Effector memory CD4-positive, alpha-beta T cell (primary cell): ENCODE data around the gene ETHE1.
"Not testable (repeated sequence)": the region's sequence is repeated elsewhere in the genome, so short reads cannot be mapped to it uniquely, and the experiment has no call there.

Source experiments
- DNase-seq, 3 donors: peaks; one replicate each; pipeline ENCODE4 v3.0.0-alpha.2; 2020
- H3K27ac ChIP-seq: 2 replicates; pipeline ENCODE4 v1.7.0; 2013; ENCODE audit warnings: mild to moderate bottlenecking, low read length, moderate library complexity; ENCODE audit not compliant: insufficient read depth, poor library complexity, severe bottlenecking
- H3K27me3 ChIP-seq: replicated peaks from 2 replicates; pipeline ENCODE4 v1.7.0; 2013; ENCODE audit warnings: mild to moderate bottlenecking, low read length; ENCODE audit not compliant: insufficient read depth, control insufficient read depth, poor library complexity, severe bottlenecking
- H3K36me3 ChIP-seq: 2 replicates; pipeline ENCODE4 v1.7.0; 2013; ENCODE audit warnings: mild to moderate bottlenecking, low read length, moderate library complexity; ENCODE audit not compliant: control insufficient read depth, insufficient read depth
- H3K4me1 ChIP-seq: 2 replicates; pipeline ENCODE4 v1.7.0; 2013; ENCODE audit warnings: low read length, mild to moderate bottlenecking; ENCODE audit not compliant: control insufficient read depth, insufficient read depth, poor library complexity, severe bottlenecking
- H3K4me3 ChIP-seq: 2 replicates; pipeline ENCODE4 v1.7.0; 2013; ENCODE audit warnings: low read length, low read depth, mild to moderate bottlenecking; ENCODE audit not compliant: insufficient read depth, poor library complexity, severe bottlenecking
- H3K9me3 ChIP-seq: 2 replicates; pipeline ENCODE4 v1.7.0; 2013; ENCODE audit warnings: mild to moderate bottlenecking, low read length, moderate library complexity; ENCODE audit not compliant: control insufficient read depth

Gene ETHE1

GRCh38 chr19:43551399-43552197, 24.6 kb upstream of the ETHE1 start:
- Histone ChIP-seq H3K36me3 (peaks cover 52% of the 10 kb centered on the region), H3K27me3 (no peaks in the 10 kb centered on the region), H3K9me3 (no peaks in the 10 kb centered on the region), H3K4me3 (no peak overlapping the region), H3K27ac (no peak overlapping the region), H3K4me1 (no peaks in the 10 kb centered on the region)
- DNase-seq: no peak

DNA sequence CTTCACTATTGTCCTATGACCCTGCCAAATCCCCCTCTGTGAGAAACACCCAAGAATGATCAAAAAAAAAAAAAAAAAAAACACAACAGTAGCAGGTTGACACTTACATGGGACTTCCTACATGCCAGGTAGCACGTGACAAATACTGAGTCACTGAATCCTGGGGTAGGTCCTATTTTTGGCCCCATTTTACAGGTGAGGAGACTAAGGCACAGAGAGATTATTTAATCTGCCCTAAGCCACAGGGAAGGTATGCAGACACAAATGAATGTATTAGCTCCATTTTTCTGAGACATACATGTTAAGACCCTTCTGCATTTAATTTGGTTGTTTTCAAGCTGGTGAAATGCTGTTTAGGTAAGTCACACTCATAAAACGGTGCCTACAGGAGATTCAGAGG, 21.7 kb upstream of the ETHE1 start:
- Histone ChIP-seq H3K4me1 (no peaks in the 10 kb centered on the region), H3K27me3 (no peaks in the 10 kb centered on the region), H3K27ac (no peak overlapping the region), H3K4me3 (no peak overlapping the region), H3K9me3 (no peaks in the 10 kb centered on the region), H3K36me3 (peaks cover 55% of the 10 kb centered on the region)
- no peak for DNase-seq

DNA sequence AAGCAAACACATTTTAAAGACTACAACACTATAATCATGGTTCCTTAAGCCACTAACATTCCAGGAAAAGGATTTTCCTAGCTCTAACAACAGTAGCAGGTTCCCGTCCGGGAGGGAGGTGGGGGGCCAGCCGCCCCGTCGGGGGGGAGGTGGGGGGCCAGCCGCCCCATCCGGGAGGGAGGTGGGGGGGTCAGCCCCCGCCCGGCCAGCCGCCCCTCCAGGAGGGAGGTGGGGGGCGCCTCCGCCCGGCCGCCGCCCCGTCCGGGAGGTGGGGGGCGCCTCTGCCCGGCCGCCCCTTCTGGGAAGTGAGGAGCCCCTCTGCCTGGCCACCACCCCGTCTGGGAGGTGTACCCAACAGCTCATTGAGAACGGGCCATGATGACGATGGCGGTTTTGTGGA, 20.9 kb upstream of the ETHE1 start:
- not testable (repeated sequence) for H3K4me3 ChIP-seq, H3K4me1 ChIP-seq, DNase-seq, H3K27me3 ChIP-seq, H3K9me3 ChIP-seq, H3K27ac ChIP-seq
- peaks cover 55% of the 10 kb centered on the region for H3K36me3 ChIP-seq

- H3K4me1 ChIP-seq: no peaks in the 10 kb centered on the region
- H3K27me3 ChIP-seq: no peaks in the 10 kb centered on the region
- DNase-seq: no peak
- H3K27ac ChIP-seq: no peak overlapping the region
- no peak overlapping the region for H3K4me3 ChIP-seq
- no peaks in the 10 kb centered on the region for H3K9me3 ChIP-seq
- peaks cover 55% of the 10 kb centered on the region for H3K36me3 ChIP-seq
Observed at GRCh38 chr19:43546581-43546980, 19.6 kb upstream of the ETHE1 start.

DNA sequence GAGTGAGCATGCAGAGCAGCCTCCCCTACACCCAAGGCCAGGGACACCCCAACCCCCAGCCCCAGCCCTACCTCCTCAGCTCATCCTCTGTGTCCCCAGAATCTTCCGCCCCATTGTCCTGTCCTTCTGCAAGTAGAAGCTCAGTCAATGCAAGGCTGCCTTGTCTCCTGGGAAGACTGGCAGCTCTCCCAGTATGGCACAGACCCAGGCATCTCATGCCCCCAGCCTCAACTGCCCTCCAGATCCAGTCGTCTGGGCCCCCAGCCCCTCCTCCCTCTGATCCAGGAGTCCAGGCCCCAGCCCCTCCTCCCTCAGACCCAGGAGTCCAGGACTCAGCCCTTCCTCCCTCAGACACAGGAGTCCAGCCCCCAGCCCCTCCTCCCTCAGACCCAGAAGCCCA, 19.0 kb upstream of the ETHE1 start:
- Histone ChIP-seq H3K27ac (no peak overlapping the region), H3K4me1 (no peaks in the 10 kb centered on the region), H3K9me3 (no peaks in the 10 kb centered on the region), H3K27me3 (no peaks in the 10 kb centered on the region), H3K4me3 (no peak overlapping the region), H3K36me3 (peaks cover 53% of the 10 kb centered on the region)
- no peak for DNase-seq

GRCh38 chr19:43545276-43545675, 18.3 kb upstream of the ETHE1 start:
- DNase-seq: no peak
- no peaks in the 10 kb centered on the region for H3K27me3 ChIP-seq
- peaks cover 53% of the 10 kb centered on the region for H3K36me3 ChIP-seq
- no peaks in the 10 kb centered on the region for H3K4me1 ChIP-seq
- H3K9me3 ChIP-seq: no peaks in the 10 kb centered on the region
- no peak overlapping the region for H3K27ac ChIP-seq
- H3K4me3 ChIP-seq: no peak overlapping the region

DNA sequence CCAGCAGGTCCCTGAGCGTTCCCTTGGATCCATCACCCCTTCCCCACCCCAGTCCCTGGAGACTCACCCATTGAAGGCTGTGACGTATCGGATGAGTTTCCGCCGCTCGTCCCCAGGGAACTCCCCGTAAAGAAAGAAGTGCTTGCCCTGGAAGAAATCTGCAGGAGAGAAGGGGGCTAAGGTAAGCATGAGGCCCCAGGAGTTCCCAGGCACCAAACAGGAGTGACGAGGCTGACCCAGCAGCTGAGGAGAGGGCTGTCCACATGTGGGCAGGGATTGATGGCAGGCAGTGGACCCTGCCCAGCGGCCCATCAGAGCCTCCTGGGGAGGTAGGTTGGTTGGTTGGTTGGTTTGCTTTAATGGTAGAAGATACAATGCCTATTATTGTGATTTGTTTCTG, 17.1 kb upstream of the ETHE1 start:
- no peaks in the 10 kb centered on the region for H3K4me1 ChIP-seq
- DNase-seq: no peak
- no peak overlapping the region for H3K27ac ChIP-seq
- peaks cover 52% of the 10 kb centered on the region for H3K36me3 ChIP-seq
- H3K4me3 ChIP-seq: no peak overlapping the region
- H3K9me3 ChIP-seq: no peaks in the 10 kb centered on the region
- H3K27me3 ChIP-seq: no peaks in the 10 kb centered on the region

DNA sequence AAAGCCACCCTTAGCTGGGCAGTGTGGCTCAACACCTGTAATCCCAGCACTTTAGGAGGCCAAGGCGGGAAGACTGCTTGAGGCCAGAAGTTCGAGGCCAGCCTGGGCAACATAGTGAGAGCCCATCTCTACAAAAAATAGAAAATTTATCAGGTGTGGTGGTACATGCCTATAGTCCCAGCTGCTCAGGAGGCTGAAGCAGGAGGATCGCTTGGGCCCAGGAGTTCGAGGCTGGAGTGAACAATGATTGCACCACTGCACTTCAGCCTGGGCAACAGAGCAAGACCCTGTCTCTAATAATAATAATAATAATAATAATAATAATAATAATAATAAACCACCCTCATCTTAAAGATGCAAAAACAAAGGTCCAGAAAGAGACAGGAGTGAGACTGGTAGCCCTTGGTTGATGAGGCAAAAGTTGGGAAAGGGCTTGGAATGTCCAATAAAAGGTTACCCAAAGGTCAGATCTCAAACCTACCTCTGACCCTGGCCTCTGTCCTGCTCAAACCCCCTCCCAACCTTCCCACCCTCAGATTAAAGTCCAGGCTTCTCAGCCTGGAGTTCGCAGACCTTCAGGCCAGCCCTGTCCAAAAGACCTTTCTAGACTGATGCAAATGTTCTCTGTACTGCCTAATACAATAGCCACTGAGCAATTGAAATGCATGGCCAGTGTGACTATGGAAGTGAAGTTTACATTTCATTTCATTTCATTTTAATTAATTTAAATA, 15.1 kb upstream of the ETHE1 start:
- Histone ChIP-seq H3K27me3 (no peaks in the 10 kb centered on the region), H3K27ac (no peak overlapping the region), H3K9me3 (peaks cover 3% of the 10 kb centered on the region), H3K36me3 (peaks cover 60% of the 10 kb centered on the region), H3K4me3 (no peak overlapping the region), H3K4me1 (no peaks in the 10 kb centered on the region)
- DNase-seq: no peak

- Histone ChIP-seq H3K27me3 (no peaks in the 10 kb centered on the region), H3K4me1 (no peaks in the 10 kb centered on the region), H3K4me3 (no peak overlapping the region), H3K9me3 (peaks cover 3% of the 10 kb centered on the region), H3K36me3 (peaks cover 55% of the 10 kb centered on the region), H3K27ac (no peak overlapping the region)
- no peak for DNase-seq
Observed at GRCh38 chr19:43540381-43540780, 13.4 kb upstream of the ETHE1 start.

DNA sequence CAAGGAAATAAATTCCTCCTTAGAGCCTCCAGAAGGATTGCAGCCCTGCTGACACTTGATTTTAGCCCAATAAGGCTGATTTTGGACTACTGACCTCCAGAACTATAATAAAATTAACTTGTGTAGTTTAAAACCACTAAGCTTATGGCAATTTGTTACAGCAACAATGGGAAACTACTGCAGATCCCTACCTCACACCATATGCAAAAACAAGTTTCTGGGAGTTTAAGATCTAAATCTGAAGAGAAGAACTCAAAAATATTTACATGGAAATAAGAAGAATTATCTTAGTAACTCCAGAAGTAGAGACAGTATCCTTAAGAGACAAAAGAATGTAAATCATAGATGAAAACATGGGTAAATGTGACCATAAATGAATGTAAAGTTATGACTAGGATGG, 11.9 kb upstream of the ETHE1 start:
- Histone ChIP-seq H3K9me3 (peaks cover 3% of the 10 kb centered on the region), H3K36me3 (peaks cover 43% of the 10 kb centered on the region), H3K27ac (no peak overlapping the region), H3K4me3 (no peak overlapping the region), H3K4me1 (peaks cover 3% of the 10 kb centered on the region), H3K27me3 (no peaks in the 10 kb centered on the region)
- no peak for DNase-seq
